SK-N-SH (cell line): ENCODE data around the gene MYO16. TPM values are rescaled to one million over a fixed set of nuclear protein-coding genes. Genes with fewer than 3 reads are reported as not detected.

ENCODE experiments used
- CTCF ChIA-PET: fragments of 300-600, 350-600 bp; formaldehyde crosslinking; extraction: SDS; loops from one replicate; lab custom pipeline; 2021; lab: Yijun Ruan, JAX
- POLR2A ChIA-PET: fragments of 350-600 bp; sonication (Branson Sonifier 250); formaldehyde crosslinking; extraction: SDS; loops from one replicate; lab custom pipeline; 2020; ENCODE audit warnings: antibody characterized with exemption, inconsistent platforms; lab: Yijun Ruan, JAX
- DNase-seq: peaks from one replicate; pipeline ENCODE4 v3.0.0; 2012
- H2AFZ ChIP-seq: fragments of 200-600 bp; sonication (generic); 2 replicates; pipeline ENCODE4 v1.8.1; 2016; ENCODE audit warnings: antibody characterized with exemption, mild to moderate bottlenecking, low read depth
- H3F3A ChIP-seq: fragments of 200-600 bp; sonication (generic); replicated peaks from 2 replicates; pipeline ENCODE3; 2016; ENCODE audit warnings: antibody characterized with exemption, mild to moderate bottlenecking; ENCODE audit not compliant: insufficient read depth
- H3K27ac ChIP-seq, 2 experiments: fragments of 200-500 bp in 1 of 2; fragments of 200-600 bp in 1 of 2; sonication (Bioruptor generic) in 1 of 2; sonication (generic), shearing (Covaris generic) in 1 of 2; 2 replicates each; pipeline versions ENCODE4 v1.5.1 to v1.6.1; 2014 to 2016; ENCODE audit warnings: low read depth in 2 of 2, inconsistent platforms in 1 of 2, low read length in 1 of 2, mild to moderate bottlenecking in 1 of 2, mixed read lengths in 1 of 2
- H3K27me3 ChIP-seq: fragments of 200-600 bp; sonication (generic), shearing (Covaris generic); 2 replicates; pipeline ENCODE4 v1.6.1; 2016; ENCODE audit warnings: mixed run types; ENCODE audit not compliant: insufficient read depth
- H3K36me3 ChIP-seq, 2 experiments: fragments of 200-500 bp in 1 of 2; fragments of 200-600 bp in 1 of 2; sonication (Bioruptor generic) in 1 of 2; sonication (generic) in 1 of 2; replicated peaks in 1 of 2; 2 replicates each; pipeline versions ENCODE3 to v1.5.1; 2014 to 2016; ENCODE audit warnings: low read length in 1 of 2, mild to moderate bottlenecking in 1 of 2; ENCODE audit not compliant: insufficient read depth in 2 of 2, control insufficient read depth in 1 of 2
- H3K4me1 ChIP-seq, 2 experiments: fragments of 200-500 bp in 1 of 2; fragments of 200-600 bp in 1 of 2; sonication (Bioruptor generic) in 1 of 2; sonication (generic), shearing (Covaris generic) in 1 of 2; 2 replicates each; pipeline versions ENCODE4 v1.5.1 to v1.6.1; 2014 to 2016; ENCODE audit warnings: low read depth in 1 of 2, low read length in 1 of 2, mixed run types in 1 of 2; ENCODE audit not compliant: insufficient read depth in 2 of 2, control insufficient read depth in 1 of 2
- H3K4me2 ChIP-seq: fragments of 200-600 bp; sonication (generic), shearing (Covaris generic); 2 replicates; pipeline ENCODE4 v1.6.1; 2017; ENCODE audit warnings: mixed run types
- H3K4me3 ChIP-seq, 2 experiments: fragments of 200-500 bp in 1 of 2; fragments of 200-600 bp in 1 of 2; sonication (Bioruptor generic) in 1 of 2; sonication (generic), shearing (Covaris generic) in 1 of 2; 2 replicates each; pipeline versions ENCODE4 v1.5.1 to v1.8.1; 2014 to 2016; ENCODE audit warnings: low read depth in 2 of 2, inconsistent platforms in 1 of 2, low read length in 1 of 2, mild to moderate bottlenecking in 1 of 2, mixed read lengths in 1 of 2, moderate library complexity in 1 of 2
- H3K79me2 ChIP-seq: fragments of 200-600 bp; sonication (generic); 2 replicates; pipeline ENCODE4 v1.8.1; 2017; ENCODE audit warnings: mild to moderate bottlenecking; ENCODE audit not compliant: insufficient read depth
- H3K9ac ChIP-seq: fragments of 200-600 bp; sonication (generic); 2 replicates; pipeline ENCODE4 v1.6.1; 2017; ENCODE audit warnings: mixed run types
- H3K9me2 ChIP-seq: fragments of 200-600 bp; sonication (generic); 2 replicates; pipeline ENCODE4 v1.6.1; 2017; ENCODE audit warnings: mixed run types
- H3K9me3 ChIP-seq: fragments of 200-600 bp; sonication (generic); 2 replicates; pipeline ENCODE4 v1.6.1; 2017; ENCODE audit warnings: mixed run types, mild to moderate bottlenecking, moderate library complexity
- H4K20me1 ChIP-seq: fragments of 200-600 bp; sonication (generic); 2 replicates; pipeline ENCODE4 v1.6.1; 2017; ENCODE audit warnings: mild to moderate bottlenecking, mixed run types; ENCODE audit not compliant: insufficient read depth
- EP300 ChIP-seq, 2 experiments: IDR thresholded peaks; 2 replicates each; pipeline versions ENCODE4 v1.4.0 to v1.6.1; 2012; ENCODE audit warnings: borderline replicate concordance in 1 of 2, low read depth in 1 of 2, low read length in 1 of 2
- EZH2phosphoT487 ChIP-seq: fragments of 200-600 bp; sonication (generic); IDR thresholded peaks from 2 replicates; pipeline ENCODE4 v1.6.1; 2017; ENCODE audit warnings: low read depth, mixed run types, mild to moderate bottlenecking, antibody characterized with exemption, moderate library complexity, borderline replicate concordance
- FOSL2 ChIP-seq: IDR thresholded peaks from 2 replicates; pipeline ENCODE4 v1.4.0; 2012; ENCODE audit warnings: low read depth, mild to moderate bottlenecking, moderate library complexity, borderline replicate concordance
- FOXJ3 ChIP-seq: sonication (generic); formaldehyde crosslinking; IDR thresholded peaks from 2 replicates; pipeline ENCODE4 v1.5.1; 2020; ENCODE audit warnings: mild to moderate bottlenecking, missing genetic modification reagents
- FOXM1 ChIP-seq: IDR thresholded peaks from 2 replicates; pipeline ENCODE4 v1.4.0; 2012; ENCODE audit warnings: low read depth, mild to moderate bottlenecking
- GABPA ChIP-seq: IDR thresholded peaks from 2 replicates; pipeline ENCODE4 v1.4.0; 2012; ENCODE audit warnings: low read depth, mild to moderate bottlenecking
- GATA2 ChIP-seq: sonication (generic); formaldehyde crosslinking; IDR thresholded peaks from 2 replicates; pipeline ENCODE4 v1.5.0; 2020; ENCODE audit warnings: mild to moderate bottlenecking, missing genetic modification reagents
- IRF3 ChIP-seq: fragments of 150-350 bp; IDR thresholded peaks from 2 replicates; pipeline ENCODE4 v1.6.1; 2016; ENCODE audit warnings: mild to moderate bottlenecking, low read depth, low read length
- MXI1 ChIP-seq: IDR thresholded peaks from 2 replicates; pipeline ENCODE4 v1.6.1; 2012; ENCODE audit warnings: mild to moderate bottlenecking, low read depth, low read length, improper control_type of control experiment
- NRF1 ChIP-seq: IDR thresholded peaks from 2 replicates; pipeline ENCODE4 v1.6.1; 2012; ENCODE audit warnings: low read depth, mild to moderate bottlenecking, low read length
- RAD21 ChIP-seq: IDR thresholded peaks from 2 replicates; pipeline ENCODE4 v1.6.1; 2012; ENCODE audit warnings: mild to moderate bottlenecking, low read length
- TEAD4 ChIP-seq: IDR thresholded peaks from 2 replicates; pipeline ENCODE4 v1.4.0; 2012; ENCODE audit warnings: mild to moderate bottlenecking, borderline replicate concordance; ENCODE audit not compliant: insufficient read depth
- USF1 ChIP-seq: IDR thresholded peaks from 2 replicates; pipeline ENCODE4 v1.4.0; 2012; ENCODE audit warnings: low read depth, borderline replicate concordance
- USF2 ChIP-seq: fragments of 150-350 bp; IDR thresholded peaks from 2 replicates; pipeline ENCODE4 v1.6.1; 2017; ENCODE audit warnings: antibody characterized with exemption, low read length, low read depth, borderline replicate concordance
- WGBS: methylation state at CpG from one replicate; pipeline ENCODE4 v1.1.6; 2017; ENCODE audit warnings: low lambda C conversion rate; 5-methylcytosine and 5-hydroxymethylcytosine counted together
- polyA plus RNA-seq, 3 experiments: library from polyadenylated mRNA; depleted of rRNA; stranded (reverse); fragments of >200 nt; gene quantifications; 2 replicates each; pipeline ENCODE4 v1.2.3, GENCODE V29; 2012
- TF ChIP-seq, protein P1 (sequence below): fragments of 200-600 bp; sonication (generic); IDR thresholded peaks from 2 replicates; pipeline ENCODE4 v1.6.1; 2017; ENCODE audit warnings: antibody characterized with exemption, mild to moderate bottlenecking, moderate library complexity
- TF ChIP-seq, protein P2 (sequence below): IDR thresholded peaks from 2 replicates; pipeline ENCODE4 v1.4.0; 2012; ENCODE audit warnings: low read depth
- TF ChIP-seq, protein P3 (sequence below): IDR thresholded peaks from 2 replicates; pipeline ENCODE4 v1.6.1; 2012; ENCODE audit warnings: mild to moderate bottlenecking, low read depth, low read length, moderate library complexity

Gene MYO16
- polyA plus RNA-seq, 1 of the 3 experiments (the other 2 are of a cell fraction) = 0.07 TPM

- TF ChIP-seq EZH2phosphoT487 (no peak), MXI1 (no peak)
These were observed 42.6 kb upstream of the MYO16 start (continued) for GRCh38 chr13:108586826-108587225.

- no peak overlapping the region for H3K4me3 ChIP-seq
- no peak for TF ChIP-seq FOXJ3 (CRISPR knock-in tag)
- no peak for TF ChIP-seq FOXM1
- no peak for TF ChIP-seq USF2
- TF ChIP-seq GABPA = no peak
- TF ChIP-seq NRF1 = no peak
- TF ChIP-seq, protein P1, sequence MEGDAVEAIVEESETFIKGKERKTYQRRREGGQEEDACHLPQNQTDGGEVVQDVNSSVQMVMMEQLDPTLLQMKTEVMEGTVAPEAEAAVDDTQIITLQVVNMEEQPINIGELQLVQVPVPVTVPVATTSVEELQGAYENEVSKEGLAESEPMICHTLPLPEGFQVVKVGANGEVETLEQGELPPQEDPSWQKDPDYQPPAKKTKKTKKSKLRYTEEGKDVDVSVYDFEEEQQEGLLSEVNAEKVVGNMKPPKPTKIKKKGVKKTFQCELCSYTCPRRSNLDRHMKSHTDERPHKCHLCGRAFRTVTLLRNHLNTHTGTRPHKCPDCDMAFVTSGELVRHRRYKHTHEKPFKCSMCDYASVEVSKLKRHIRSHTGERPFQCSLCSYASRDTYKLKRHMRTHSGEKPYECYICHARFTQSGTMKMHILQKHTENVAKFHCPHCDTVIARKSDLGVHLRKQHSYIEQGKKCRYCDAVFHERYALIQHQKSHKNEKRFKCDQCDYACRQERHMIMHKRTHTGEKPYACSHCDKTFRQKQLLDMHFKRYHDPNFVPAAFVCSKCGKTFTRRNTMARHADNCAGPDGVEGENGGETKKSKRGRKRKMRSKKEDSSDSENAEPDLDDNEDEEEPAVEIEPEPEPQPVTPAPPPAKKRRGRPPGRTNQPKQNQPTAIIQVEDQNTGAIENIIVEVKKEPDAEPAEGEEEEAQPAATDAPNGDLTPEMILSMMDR = no peak
- TF ChIP-seq, protein P2, sequence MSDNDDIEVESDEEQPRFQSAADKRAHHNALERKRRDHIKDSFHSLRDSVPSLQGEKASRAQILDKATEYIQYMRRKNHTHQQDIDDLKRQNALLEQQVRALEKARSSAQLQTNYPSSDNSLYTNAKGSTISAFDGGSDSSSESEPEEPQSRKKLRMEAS = no peak
- TF ChIP-seq RAD21 = no peak
- no peak for TF ChIP-seq TEAD4
- no peak for TF ChIP-seq EZH2phosphoT487
- TF ChIP-seq, protein P3, sequence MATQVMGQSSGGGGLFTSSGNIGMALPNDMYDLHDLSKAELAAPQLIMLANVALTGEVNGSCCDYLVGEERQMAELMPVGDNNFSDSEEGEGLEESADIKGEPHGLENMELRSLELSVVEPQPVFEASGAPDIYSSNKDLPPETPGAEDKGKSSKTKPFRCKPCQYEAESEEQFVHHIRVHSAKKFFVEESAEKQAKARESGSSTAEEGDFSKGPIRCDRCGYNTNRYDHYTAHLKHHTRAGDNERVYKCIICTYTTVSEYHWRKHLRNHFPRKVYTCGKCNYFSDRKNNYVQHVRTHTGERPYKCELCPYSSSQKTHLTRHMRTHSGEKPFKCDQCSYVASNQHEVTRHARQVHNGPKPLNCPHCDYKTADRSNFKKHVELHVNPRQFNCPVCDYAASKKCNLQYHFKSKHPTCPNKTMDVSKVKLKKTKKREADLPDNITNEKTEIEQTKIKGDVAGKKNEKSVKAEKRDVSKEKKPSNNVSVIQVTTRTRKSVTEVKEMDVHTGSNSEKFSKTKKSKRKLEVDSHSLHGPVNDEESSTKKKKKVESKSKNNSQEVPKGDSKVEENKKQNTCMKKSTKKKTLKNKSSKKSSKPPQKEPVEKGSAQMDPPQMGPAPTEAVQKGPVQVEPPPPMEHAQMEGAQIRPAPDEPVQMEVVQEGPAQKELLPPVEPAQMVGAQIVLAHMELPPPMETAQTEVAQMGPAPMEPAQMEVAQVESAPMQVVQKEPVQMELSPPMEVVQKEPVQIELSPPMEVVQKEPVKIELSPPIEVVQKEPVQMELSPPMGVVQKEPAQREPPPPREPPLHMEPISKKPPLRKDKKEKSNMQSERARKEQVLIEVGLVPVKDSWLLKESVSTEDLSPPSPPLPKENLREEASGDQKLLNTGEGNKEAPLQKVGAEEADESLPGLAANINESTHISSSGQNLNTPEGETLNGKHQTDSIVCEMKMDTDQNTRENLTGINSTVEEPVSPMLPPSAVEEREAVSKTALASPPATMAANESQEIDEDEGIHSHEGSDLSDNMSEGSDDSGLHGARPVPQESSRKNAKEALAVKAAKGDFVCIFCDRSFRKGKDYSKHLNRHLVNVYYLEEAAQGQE = no peak
- no peak for TF ChIP-seq GATA2 (CRISPR knock-in tag)
- no peak for TF ChIP-seq FOSL2
- TF ChIP-seq EP300 (IDR thresholded peaks at IDR 0.05; ENCODE audit: borderline replicate concordance in 1 of 2, low read depth in 1 of 2, low read length in 1 of 2) = no peak
- no peak for TF ChIP-seq USF1
- no peak for TF ChIP-seq IRF3
- no peak for TF ChIP-seq MXI1
- H3K27ac ChIP-seq = no peak overlapping the region
- WGBS = 14% methylated on average over 3 of the region's 3 CpGs
- H3K9me2 ChIP-seq = no peaks in the 10 kb centered on the region
- H3K79me2 ChIP-seq = no peaks in the 10 kb centered on the region
- CTCF ChIA-PET = no interaction called here
- no peak overlapping the region for H3K9ac ChIP-seq
- POLR2A ChIA-PET = no interaction called here
- H3K4me2 ChIP-seq = no peak overlapping the region
- H3K36me3 ChIP-seq = no peaks in the 10 kb centered on the region
- no peaks in the 10 kb centered on the region for H3F3A ChIP-seq
- no peaks in the 10 kb centered on the region for H3K9me3 ChIP-seq
- DNase-seq = no peak
- no peaks in the 10 kb centered on the region for H4K20me1 ChIP-seq
- H3K4me1 ChIP-seq = no peaks in the 10 kb centered on the region
- H3K27me3 ChIP-seq = no peaks in the 10 kb centered on the region
- no peak overlapping the region for H2AFZ ChIP-seq
These were observed 40.9 kb upstream of the MYO16 start for GRCh38 chr13:108588516-108588915.
